Nephron (organoid): ENCODE measurements around the gene FAM83B.
"Not testable (repeated sequence)": the region's sequence is repeated elsewhere in the genome, so short reads cannot be mapped to it uniquely, and the experiment has no call there.

Experiments
- H3K27ac Mint-ChIP-seq, 3 experiments: 2 replicates each; pipeline ENCODE4 v1.8.0; 2020; ENCODE audit warnings: mixed read lengths in 3 of 3, mild to moderate bottlenecking in 2 of 3, moderate library complexity in 1 of 3
- H3K27me3 Mint-ChIP-seq: 2 replicates; pipeline ENCODE4 v1.8.0; 2021; ENCODE audit warnings: low read depth, mild to moderate bottlenecking, moderate library complexity, mixed read lengths
- H3K36me3 Mint-ChIP-seq: 2 replicates; pipeline ENCODE4 v1.8.0; 2020; ENCODE audit warnings: low read depth, mixed read lengths
- H3K4me1 Mint-ChIP-seq: 2 replicates; pipeline ENCODE4 v1.8.0; 2020; ENCODE audit warnings: mixed read lengths
- H3K4me3 Mint-ChIP-seq, 3 experiments: 2 replicates each; pipeline ENCODE4 v1.8.0; 2020; ENCODE audit warnings: mild to moderate bottlenecking in 3 of 3, mixed read lengths in 3 of 3, moderate library complexity in 2 of 3
- H3K9me3 Mint-ChIP-seq: 2 replicates; pipeline ENCODE4 v1.8.0; 2020; ENCODE audit warnings: mixed read lengths
- CTCF ChIP-seq, 3 experiments: fragments of 200-600 bp; sonication (generic); IDR thresholded peaks; one replicate each; pipeline ENCODE4 v1.5.0; 2021; ENCODE audit warnings: antibody characterized with exemption in 3 of 3; ENCODE audit not compliant: unreplicated experiment in 3 of 3

Gene FAM83B

GRCh38 chr6:54958446-54958845 lies 111.9 kb downstream of the FAM83B start:
- no peak overlapping the region for H3K4me3 Mint-ChIP-seq
- H3K4me1 Mint-ChIP-seq = no peaks in the 10 kb centered on the region

GRCh38 chr6:54959820-54960219 lies 113.2 kb downstream of the FAM83B start:
- Mint-ChIP-seq H3K4me3 (no peak overlapping the region), H3K27me3 (no peaks in the 10 kb centered on the region), H3K36me3 (no peaks in the 10 kb centered on the region), H3K4me1 (no peaks in the 10 kb centered on the region), H3K27ac (no peak overlapping the region), H3K9me3 (peaks cover 5% of the 10 kb centered on the region)
- no peak for TF ChIP-seq CTCF (IDR thresholded peaks at IDR 0.05; ENCODE audit: unreplicated experiment in 3 of 3)

More at GRCh38 chr6:54958446-54958845, 111.9 kb downstream of the FAM83B start:
- H3K36me3 Mint-ChIP-seq = no peaks in the 10 kb centered on the region
- no peak overlapping the region for H3K27ac Mint-ChIP-seq
- no peaks in the 10 kb centered on the region for H3K27me3 Mint-ChIP-seq
- H3K9me3 Mint-ChIP-seq = peaks cover 5% of the 10 kb centered on the region
- no peak for TF ChIP-seq CTCF (IDR thresholded peaks at IDR 0.05; ENCODE audit: unreplicated experiment in 3 of 3)

- H3K27me3 Mint-ChIP-seq, H3K9me3 Mint-ChIP-seq, H3K36me3 Mint-ChIP-seq, H3K4me1 Mint-ChIP-seq, H3K27ac Mint-ChIP-seq: not testable (repeated sequence)
- peak overlapping the region in 1 of 3 experiments; percentile 36 for H3K4me3 Mint-ChIP-seq
These were observed 114.8 kb downstream of the FAM83B start for GRCh38 chr6:54961372-54961771.

GRCh38 chr6:54970337-54970736 lies 123.8 kb downstream of the FAM83B start:
- Mint-ChIP-seq H3K27ac (no peak overlapping the region), H3K4me1 (no peaks in the 10 kb centered on the region), H3K9me3 (no peaks in the 10 kb centered on the region), H3K4me3 (no peak overlapping the region), H3K27me3 (no peaks in the 10 kb centered on the region), H3K36me3 (no peaks in the 10 kb centered on the region)
- TF ChIP-seq CTCF (IDR thresholded peaks at IDR 0.05; ENCODE audit: unreplicated experiment in 3 of 3) = no peak

GRCh38 chr6:54971825-54972224 lies 125.3 kb downstream of the FAM83B start:
- H3K27me3 Mint-ChIP-seq = no peaks in the 10 kb centered on the region
- no peak overlapping the region for H3K27ac Mint-ChIP-seq
- H3K9me3 Mint-ChIP-seq = no peaks in the 10 kb centered on the region

GRCh38 chr6:54979161-54979560 lies 132.6 kb downstream of the FAM83B start:
- not testable (repeated sequence) for H3K27me3 Mint-ChIP-seq, H3K36me3 Mint-ChIP-seq, H3K27ac Mint-ChIP-seq, H3K4me1 Mint-ChIP-seq, H3K4me3 Mint-ChIP-seq, H3K9me3 Mint-ChIP-seq

More at GRCh38 chr6:54971825-54972224, 125.3 kb downstream of the FAM83B start:
- no peaks in the 10 kb centered on the region for H3K4me1 Mint-ChIP-seq
- no peak for TF ChIP-seq CTCF (IDR thresholded peaks at IDR 0.05; ENCODE audit: unreplicated experiment in 3 of 3)
- H3K36me3 Mint-ChIP-seq = no peaks in the 10 kb centered on the region
- no peak overlapping the region for H3K4me3 Mint-ChIP-seq

GRCh38 chr6:54980511-54981275 lies 134.1 kb downstream of the FAM83B start:
- no peak for TF ChIP-seq CTCF (IDR thresholded peaks at IDR 0.05; ENCODE audit: unreplicated experiment in 3 of 3)
- Mint-ChIP-seq H3K4me1 (no peaks in the 10 kb centered on the region), H3K9me3 (peaks cover 9% of the 10 kb centered on the region), H3K27ac (no peak overlapping the region), H3K4me3 (no peak overlapping the region), H3K36me3 (no peaks in the 10 kb centered on the region), H3K27me3 (no peaks in the 10 kb centered on the region)
